CD4-positive, CD25-positive, alpha-beta regulatory T cell (primary cell): ENCODE measurements around the gene SEC16B. TPM values are rescaled to one million over a fixed set of nuclear protein-coding genes. Genes with fewer than 3 reads are reported as not detected.

Experiments
- ATAC-seq, 2 donors: fragments of 150-1000 bp; cut with Tn5 transposase; one replicate each; pipeline ENCODE4 v1.10.0; 2021; ENCODE audit warnings: low read depth in 2 of 2, moderate number of reproducible peaks in 2 of 2, moderate library complexity in 1 of 2
- DNase-seq, 3 donors: peaks; one replicate each; pipeline versions ENCODE4 v3.0.0 to v3.0.0-alpha.2; 2012 to 2022; ENCODE audit warnings: mixed read lengths in 1 of 3
- H3K27ac ChIP-seq: one replicate; pipeline ENCODE4 v1.7.0; 2013; ENCODE audit warnings: mild to moderate bottlenecking, low read length; ENCODE audit not compliant: insufficient read depth, poor library complexity, severe bottlenecking
- H3K27me3 ChIP-seq: one replicate; pipeline ENCODE4 v1.7.0; 2013; ENCODE audit warnings: low read length; ENCODE audit not compliant: control insufficient read depth, insufficient read depth
- H3K36me3 ChIP-seq: one replicate; pipeline ENCODE4 v1.7.0; 2013; ENCODE audit warnings: mild to moderate bottlenecking, low read length, moderate library complexity; ENCODE audit not compliant: control insufficient read depth, insufficient read depth
- H3K4me1 ChIP-seq: 2 replicates; pipeline ENCODE4 v1.7.0; 2013; ENCODE audit warnings: mild to moderate bottlenecking, low read length; ENCODE audit not compliant: insufficient read depth, control insufficient read depth, poor library complexity, severe bottlenecking
- H3K4me3 ChIP-seq: one replicate; pipeline ENCODE4 v1.7.0; 2013; ENCODE audit warnings: low read depth, mild to moderate bottlenecking, low read length, moderate library complexity
- H3K9me3 ChIP-seq, 2 experiments: 1 replicate in 1 of 2; 2 replicates in 1 of 2; pipeline ENCODE4 v1.7.0; 2013; ENCODE audit warnings: low read length in 2 of 2, mild to moderate bottlenecking in 1 of 2, moderate library complexity in 1 of 2; ENCODE audit not compliant: control insufficient read depth in 2 of 2
- H3K27ac Mint-ChIP-seq, 3 donors: one replicate each; pipeline ENCODE4 v1.8.0; 2020 to 2022; ENCODE audit warnings: mild to moderate bottlenecking in 3 of 3, mixed read lengths in 3 of 3, moderate library complexity in 2 of 3
- H3K27me3 Mint-ChIP-seq: one replicate; pipeline ENCODE4 v1.8.0; 2022; ENCODE audit warnings: mild to moderate bottlenecking, mixed read lengths
- H3K36me3 Mint-ChIP-seq: one replicate; pipeline ENCODE4 v1.8.0; 2020; ENCODE audit warnings: mixed read lengths
- H3K4me1 Mint-ChIP-seq, 4 donors: one replicate each; pipeline ENCODE4 v1.8.0; 2020 to 2022; ENCODE audit warnings: mixed read lengths in 4 of 4, mild to moderate bottlenecking in 1 of 4
- H3K4me3 Mint-ChIP-seq, 4 donors: one replicate each; pipeline ENCODE4 v1.8.0; 2020 to 2022; ENCODE audit warnings: mild to moderate bottlenecking in 4 of 4, mixed read lengths in 4 of 4, moderate library complexity in 3 of 4
- H3K9me3 Mint-ChIP-seq, 7 donors: one replicate each; pipeline ENCODE4 v1.8.0; 2020 to 2022; ENCODE audit warnings: mixed read lengths in 7 of 7, mild to moderate bottlenecking in 3 of 7, moderate library complexity in 2 of 7
- polyA plus RNA-seq, 4 donors: library from polyadenylated mRNA; unstranded; fragments of 300-500 nt; fragmentation: Illumina TruSeq; gene quantifications; one replicate each; pipeline ENCODE4 v1.2.3, GENCODE V29; 2021
- total RNA-seq: library from RNA; stranded (reverse); gene quantifications from one replicate; pipeline ENCODE4 v1.2.3, GENCODE V29; 2022

Gene SEC16B
- total and polyA plus RNA-seq, 5 donors from 2014 or later, result not detected

GRCh38 chr1:177935638-177936415 lies 34.0 kb downstream of the SEC16B start:
- no peak for ATAC-seq
- Histone ChIP-seq H3K9me3 (no peaks in the 10 kb centered on the region), H3K4me3 (no peak overlapping the region), H3K27me3 (no peaks in the 10 kb centered on the region), H3K4me1 (no peaks in the 10 kb centered on the region), H3K36me3 (no peaks in the 10 kb centered on the region), H3K27ac (no peak overlapping the region)
- Mint-ChIP-seq H3K4me1 (no peaks in the 10 kb centered on the region), H3K9me3 (peaks cover 0 to 5% (median 0%) of the 10 kb centered on the region in 7 donors), H3K4me3 (no peak overlapping the region), H3K36me3 (no peaks in the 10 kb centered on the region), H3K27ac (no peak overlapping the region), H3K27me3 (no peaks in the 10 kb centered on the region)
- DNase-seq, result no peak

DNA sequence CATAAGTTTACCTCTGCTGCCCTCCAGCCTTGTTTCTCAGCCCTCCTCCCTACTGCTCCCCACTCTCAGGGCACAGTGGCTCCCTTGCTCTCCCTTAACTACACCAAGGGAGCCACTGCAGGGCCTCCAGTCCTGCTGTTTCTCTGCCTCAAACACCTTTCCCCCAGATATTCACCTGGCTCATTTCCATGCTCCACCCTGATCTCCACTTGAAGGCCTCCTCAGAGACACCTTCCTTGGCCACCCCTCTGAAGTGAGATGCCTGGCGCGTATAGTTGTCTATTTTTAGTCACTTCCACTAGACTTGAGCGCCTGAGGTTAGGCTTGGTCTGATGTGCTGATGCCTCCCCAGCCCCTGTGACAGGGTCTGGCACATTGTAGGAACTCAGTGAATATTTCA lies 34.9 kb downstream of the SEC16B start:
- H3K9me3 Mint-ChIP-seq, result peaks cover 0 to 5% (median 0%) of the 10 kb centered on the region in 7 donors
- no peak overlapping the region for H3K27ac Mint-ChIP-seq
- H3K36me3 Mint-ChIP-seq, result no peaks in the 10 kb centered on the region
- no peak overlapping the region for H3K4me3 ChIP-seq
- no peaks in the 10 kb centered on the region for H3K27me3 ChIP-seq
- peaks cover under 1% of the 10 kb centered on the region for H3K27me3 Mint-ChIP-seq
- H3K4me1 Mint-ChIP-seq, result no peaks in the 10 kb centered on the region
- H3K27ac ChIP-seq, result no peak overlapping the region
- no peaks in the 10 kb centered on the region for H3K4me1 ChIP-seq
- no peaks in the 10 kb centered on the region for H3K36me3 ChIP-seq
- no peak for ATAC-seq
- no peak for DNase-seq
- no peak overlapping the region for H3K4me3 Mint-ChIP-seq
- H3K9me3 ChIP-seq, result no peaks in the 10 kb centered on the region

- H3K4me1 Mint-ChIP-seq, result no peaks in the 10 kb centered on the region
- Histone ChIP-seq H3K4me1 (no peaks in the 10 kb centered on the region), H3K4me3 (no peak overlapping the region), H3K36me3 (no peaks in the 10 kb centered on the region), H3K9me3 (no peaks in the 10 kb centered on the region), H3K27ac (no peak overlapping the region), H3K27me3 (no peaks in the 10 kb centered on the region)
- ATAC-seq, result no peak
- H3K36me3 Mint-ChIP-seq, result no peaks in the 10 kb centered on the region
- no peak overlapping the region for H3K27ac Mint-ChIP-seq
- H3K27me3 Mint-ChIP-seq, result peaks cover 4% of the 10 kb centered on the region
- H3K9me3 Mint-ChIP-seq, result peaks cover 0 to 5% (median 0%) of the 10 kb centered on the region in 7 donors
- no peak for DNase-seq
- no peak overlapping the region for H3K4me3 Mint-ChIP-seq
Measured at GRCh38 chr1:177934461-177934860, 35.4 kb downstream of the SEC16B start.

DNA sequence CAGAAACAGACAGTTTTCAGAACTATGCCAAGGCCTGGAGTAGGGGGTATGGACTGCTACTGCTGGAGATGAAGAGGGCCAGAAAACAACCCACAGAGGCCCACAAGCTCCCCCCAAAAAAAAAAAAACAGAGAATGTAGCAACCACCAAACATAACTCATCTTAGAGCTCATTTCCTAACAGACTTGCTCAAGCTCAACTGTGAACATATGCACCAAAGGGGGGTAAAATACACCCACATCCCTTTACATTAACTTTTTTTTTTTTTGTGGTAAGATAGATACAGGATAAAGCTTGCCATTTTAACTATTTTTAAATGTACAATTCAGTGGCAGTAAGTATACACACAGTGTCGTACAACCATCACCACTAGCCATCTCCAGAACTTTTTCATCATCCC lies 36.0 kb downstream of the SEC16B start:
- no peak overlapping the region for H3K4me3 Mint-ChIP-seq
- no peaks in the 10 kb centered on the region for H3K27me3 ChIP-seq
- peaks cover 4% of the 10 kb centered on the region for H3K27me3 Mint-ChIP-seq
- H3K4me1 ChIP-seq, result no peaks in the 10 kb centered on the region
- H3K36me3 ChIP-seq, result no peaks in the 10 kb centered on the region
- ATAC-seq, result no peak
- no peaks in the 10 kb centered on the region for H3K4me1 Mint-ChIP-seq
- H3K9me3 Mint-ChIP-seq, result peaks cover 0 to 5% (median 0%) of the 10 kb centered on the region in 7 donors
- H3K27ac Mint-ChIP-seq, result no peak overlapping the region
- no peak overlapping the region for H3K27ac ChIP-seq
- no peak overlapping the region for H3K4me3 ChIP-seq
- DNase-seq, result no peak
- H3K9me3 ChIP-seq, result no peaks in the 10 kb centered on the region
- H3K36me3 Mint-ChIP-seq, result no peaks in the 10 kb centered on the region

- Histone ChIP-seq H3K27me3 (no peaks in the 10 kb centered on the region), H3K27ac (no peak overlapping the region), H3K9me3 (no peaks in the 10 kb centered on the region), H3K4me1 (no peaks in the 10 kb centered on the region), H3K36me3 (no peaks in the 10 kb centered on the region), H3K4me3 (no peak overlapping the region)
- Mint-ChIP-seq H3K4me3 (no peak overlapping the region), H3K27me3 (peaks cover 4% of the 10 kb centered on the region), H3K4me1 (no peaks in the 10 kb centered on the region), H3K9me3 (peaks cover 0 to 5% (median 0%) of the 10 kb centered on the region in 7 donors), H3K27ac (no peak overlapping the region), H3K36me3 (no peaks in the 10 kb centered on the region)
- DNase-seq (no peak), ATAC-seq (no peak)
Measured at GRCh38 chr1:177932123-177932522, 37.7 kb downstream of the SEC16B start.

DNA sequence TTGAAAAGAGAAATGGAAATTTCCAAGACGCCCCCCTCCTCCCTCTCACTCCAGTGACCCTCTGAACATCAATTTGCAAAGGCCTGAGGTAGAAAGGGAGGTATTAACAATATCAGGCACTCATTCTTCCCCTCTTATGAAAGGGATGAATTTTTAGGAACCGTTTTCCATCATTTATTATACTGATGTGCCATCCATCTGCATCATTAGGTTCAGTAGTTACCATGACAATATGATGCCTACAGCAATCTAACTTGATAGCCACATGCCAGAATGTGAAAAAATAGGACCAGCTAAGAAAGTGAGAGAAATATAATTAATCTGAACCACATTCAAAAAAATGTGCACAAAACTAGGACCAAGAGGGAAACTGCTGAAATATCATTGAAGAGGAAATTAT lies 40.9 kb downstream of the SEC16B start:
- H3K4me1 ChIP-seq, result no peaks in the 10 kb centered on the region
- peaks cover 2% of the 10 kb centered on the region for H3K27me3 ChIP-seq
- H3K9me3 ChIP-seq, result no peaks in the 10 kb centered on the region
- Mint-ChIP-seq H3K4me3 (no peak overlapping the region), H3K27ac (no peak overlapping the region), H3K4me1 (no peaks in the 10 kb centered on the region), H3K27me3 (peaks cover 4% of the 10 kb centered on the region), H3K9me3 (peaks cover 0 to 2% (median 0%) of the 10 kb centered on the region in 7 donors), H3K36me3 (no peaks in the 10 kb centered on the region)
- DNase-seq, result no peak
- H3K4me3 ChIP-seq, result no peak overlapping the region
- no peak for ATAC-seq
- H3K27ac ChIP-seq, result no peak overlapping the region
- H3K36me3 ChIP-seq, result no peaks in the 10 kb centered on the region

DNA sequence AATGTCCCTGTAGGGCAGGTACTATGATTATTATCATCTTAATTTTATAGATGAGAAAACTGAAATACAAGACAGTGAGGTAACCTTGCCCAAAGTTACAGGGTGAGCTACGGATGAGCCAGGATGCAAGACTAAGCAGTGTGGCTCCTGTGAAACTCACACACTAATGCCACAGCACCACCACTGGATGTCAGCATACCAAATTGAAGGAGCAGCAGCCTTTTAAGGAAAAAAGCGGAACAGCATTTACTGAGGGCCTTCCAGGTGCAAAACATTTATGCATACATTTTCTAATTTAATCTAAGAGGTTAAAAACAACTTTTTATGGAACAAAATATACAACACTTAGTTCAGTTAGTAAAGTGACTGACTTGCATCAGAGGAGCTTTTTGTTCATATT lies 41.7 kb downstream of the SEC16B start:
- no peak overlapping the region for H3K4me3 Mint-ChIP-seq
- Histone ChIP-seq H3K27me3 (peaks cover 2% of the 10 kb centered on the region), H3K4me1 (no peaks in the 10 kb centered on the region), H3K36me3 (no peaks in the 10 kb centered on the region), H3K4me3 (no peak overlapping the region), H3K9me3 (no peaks in the 10 kb centered on the region), H3K27ac (no peak overlapping the region)
- peaks cover 4% of the 10 kb centered on the region for H3K27me3 Mint-ChIP-seq
- peaks cover 0 to 2% (median 0%) of the 10 kb centered on the region in 7 donors for H3K9me3 Mint-ChIP-seq
- DNase-seq (no peak), ATAC-seq (no peak)
- no peak overlapping the region for H3K27ac Mint-ChIP-seq
- no peaks in the 10 kb centered on the region for H3K36me3 Mint-ChIP-seq
- no peaks in the 10 kb centered on the region for H3K4me1 Mint-ChIP-seq

DNA sequence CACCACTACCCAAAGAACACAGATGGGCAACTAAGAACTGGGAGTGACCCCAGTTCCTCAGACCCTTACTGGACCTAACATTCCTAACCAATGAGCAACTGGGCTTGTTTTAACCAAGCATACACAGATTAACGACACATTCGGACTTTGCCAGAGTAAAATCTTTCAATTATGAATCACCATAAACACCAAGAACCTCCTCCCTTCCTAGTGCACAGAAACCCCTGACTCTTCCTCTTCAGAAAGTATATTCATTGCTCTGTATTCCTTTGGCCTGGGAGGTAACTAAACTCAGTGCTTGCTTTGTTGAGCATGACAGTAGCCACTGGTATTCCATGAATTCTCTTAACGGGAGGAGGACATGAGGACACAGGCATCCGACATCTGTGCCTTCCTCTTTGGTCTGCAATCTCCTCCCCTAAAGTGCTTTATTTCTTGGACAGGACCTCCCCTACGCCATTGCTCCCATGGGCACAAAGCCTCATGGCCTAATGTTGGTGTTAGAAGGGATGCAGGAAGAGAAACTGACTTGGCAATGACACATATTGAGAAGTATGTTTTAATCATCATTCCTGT lies 42.7 kb downstream of the SEC16B start:
- Mint-ChIP-seq H3K36me3 (no peaks in the 10 kb centered on the region), H3K27me3 (peaks cover 4% of the 10 kb centered on the region), H3K27ac (no peak overlapping the region), H3K4me1 (no peaks in the 10 kb centered on the region), H3K4me3 (no peak overlapping the region), H3K9me3 (peaks cover 0 to 2% (median 0%) of the 10 kb centered on the region in 7 donors)
- H3K4me1 ChIP-seq, result no peaks in the 10 kb centered on the region
- H3K27me3 ChIP-seq, result peaks cover 2% of the 10 kb centered on the region
- H3K4me3 ChIP-seq, result no peak overlapping the region
- DNase-seq (no peak), ATAC-seq (no peak)
- H3K27ac ChIP-seq, result no peak overlapping the region
- H3K9me3 ChIP-seq, result no peaks in the 10 kb centered on the region
- H3K36me3 ChIP-seq, result no peaks in the 10 kb centered on the region
